HG03460 (cell line): ENCODE results near the gene TRIM10.
"Not testable (repeated sequence)": the region's sequence is repeated elsewhere in the genome, so short reads cannot be mapped to it uniquely, and the experiment has no call there.

Experiments used
- ATAC-seq: cut with Tn5 transposase; IDR thresholded peaks from one replicate; pipeline ENCODE4 v1.9.1; 2021; ENCODE audit not compliant: unreplicated experiment

Gene TRIM10

GRCh38 chr6:30175765-30176164 lies 14.8 kb upstream of the TRIM10 start:
- no peak for ATAC-seq

GRCh38 chr6:30172681-30173080 lies 11.7 kb upstream of the TRIM10 start:
- no peak for ATAC-seq

- ATAC-seq: no peak
These were observed 10.9 kb upstream of the TRIM10 start for GRCh38 chr6:30171677-30172471.

- no peak for ATAC-seq
These were observed 8.9 kb upstream of the TRIM10 start for GRCh38 chr6:30169658-30170614.

- ATAC-seq: no peak
These were observed 7.7 kb upstream of the TRIM10 start for GRCh38 chr6:30168741-30169140.

- no peak for ATAC-seq
These were observed 6.1 kb upstream of the TRIM10 start for GRCh38 chr6:30167101-30167500.

GRCh38 chr6:30165238-30165637 lies 4.2 kb upstream of the TRIM10 start:
- not testable (repeated sequence) for ATAC-seq

- ATAC-seq: no peak
These were observed 3.7 kb upstream of the TRIM10 start for GRCh38 chr6:30164714-30165113.

GRCh38 chr6:30163918-30164654 lies 3.1 kb upstream of the TRIM10 start:
- ATAC-seq: no peak

GRCh38 chr6:30163090-30163917 lies 2.3 kb upstream of the TRIM10 start, which contains the start of gene TRIM15:
Gene TRIM15 (plus strand): TSS chr6:30163546. CDS start chr6:30163685, 139 bp downstream.
- no peak for ATAC-seq

- no peak for ATAC-seq
These were observed 1.5 kb upstream of the TRIM10 start for GRCh38 chr6:30162265-30163089.

GRCh38 chr6:30160008-30160784 lies 815 bp downstream of the TRIM10 start:
- no peak for ATAC-seq

- no peak for ATAC-seq
These were observed 2.5 kb downstream of the TRIM10 start for GRCh38 chr6:30158475-30159040.

- no peak for ATAC-seq
These were observed 3.0 kb downstream of the TRIM10 start for GRCh38 chr6:30157999-30158398.

GRCh38 chr6:30157581-30157980 lies 3.4 kb downstream of the TRIM10 start:
- ATAC-seq: no peak

GRCh38 chr6:30156774-30157173 lies 4.2 kb downstream of the TRIM10 start:
- ATAC-seq: no peak

GRCh38 chr6:30156262-30156599 lies 4.8 kb downstream of the TRIM10 start:
- ATAC-seq: no peak

- ATAC-seq: no peak
These were observed 5.3 kb downstream of the TRIM10 start for GRCh38 chr6:30155520-30156261.
